HCT116 (cell line): ENCODE data around the gene BARD1. TPM values are rescaled to one million over a fixed set of nuclear protein-coding genes. Genes with fewer than 3 reads are reported as not detected.

Source experiments
- ATAC-seq: fragments of 200-7000 bp; cut with Tn5 transposase; 2 replicates; pipeline ENCODE4 v1.9.1; 2020; ENCODE audit warnings: mild to moderate bottlenecking, moderate library complexity
- BruUV-seq: library from RNA; stranded (reverse); fragments of 400-500 nt; replicated peaks from 2 replicates; lab custom pipeline; 2021; lab: Mats Ljungman, UMichigan
- CTCF ChIA-PET: fragments of 300-600 bp; sonication (Branson Sonifier 250); formaldehyde crosslinking; loops from one replicate; lab custom pipeline; 2021; ENCODE audit warnings: antibody characterized with exemption; lab: Charles Lee
- POLR2A ChIA-PET: fragments of 300-600, 350-600 bp; sonication (Branson Sonifier 250); formaldehyde crosslinking; loops from one replicate; lab custom pipeline; 2021; ENCODE audit warnings: antibody characterized with exemption; lab: Charles Lee
- RAD21 ChIA-PET, 2 experiments: fragments of 300-600 bp; sonication (Branson Sonifier 250); formaldehyde crosslinking; loops; one replicate each; lab custom pipeline; 2023; ENCODE audit warnings: low total read pairs in 2 of 2; ENCODE audit not compliant: uncharacterized antibody in 2 of 2, unreplicated experiment in 2 of 2, low non-redundant PET in 1 of 2; lab: Charles Lee
- DNase-seq: peaks from one replicate; pipeline ENCODE4 v3.0.0-alpha.2; 2010; ENCODE audit warnings: low read depth, low spot score
- H2AFZ ChIP-seq: fragments of 200-600 bp; shearing (Covaris generic), sonication (generic); 2 replicates; pipeline ENCODE4 v1.6.1; 2017; ENCODE audit warnings: low read depth, mixed run types, mixed read lengths, antibody characterized with exemption, low read length; ENCODE audit not compliant: poor library complexity, severe bottlenecking
- H3K27ac ChIP-seq: 2 replicates; pipeline ENCODE4 v1.5.1; 2012; ENCODE audit warnings: low read depth, low read length
- H3K27me3 ChIP-seq: fragments of 200-600 bp; sonication (generic); 2 replicates; pipeline ENCODE4 v1.6.1; 2016; ENCODE audit warnings: mixed run types, low read length, mixed read lengths; ENCODE audit not compliant: insufficient read depth
- H3K36me3 ChIP-seq, 2 experiments: fragments of 200-500 bp in 1 of 2; fragments of 200-600 bp in 1 of 2; sonication (Bioruptor generic) in 1 of 2; sonication (generic) in 1 of 2; 2 replicates each; pipeline versions ENCODE4 v1.5.1 to v1.6.1; 2014 to 2016; ENCODE audit warnings: low read length in 2 of 2, inconsistent platforms in 1 of 2, mixed read lengths in 1 of 2, mixed run types in 1 of 2; ENCODE audit not compliant: insufficient read depth in 2 of 2, control insufficient read depth in 1 of 2
- H3K4me1 ChIP-seq, 2 experiments: fragments of 200-600 bp in 1 of 2; sonication (generic) in 1 of 2; 2 replicates each; pipeline versions ENCODE4 v1.5.1 to v1.6.1; 2012 to 2017; ENCODE audit warnings: low read length in 2 of 2, inconsistent platforms in 1 of 2, mild to moderate bottlenecking in 1 of 2, mixed read lengths in 1 of 2, mixed run types in 1 of 2, moderate library complexity in 1 of 2; ENCODE audit not compliant: insufficient read depth in 2 of 2, control insufficient read depth in 1 of 2
- H3K4me2 ChIP-seq: fragments of 200-600 bp; sonication (generic); 2 replicates; pipeline ENCODE4 v1.6.1; 2017; ENCODE audit warnings: mixed run types, low read length, mixed read lengths
- H3K4me3 ChIP-seq, 2 experiments: fragments of 200-600 bp in 1 of 2; sonication (generic) in 1 of 2; replicated peaks in 1 of 2; 2 replicates each; pipeline ENCODE4 v1.5.1; 2011 to 2016; ENCODE audit warnings: low read length in 2 of 2, control low read depth in 1 of 2, low read depth in 1 of 2, mild to moderate bottlenecking in 1 of 2, mixed read lengths in 1 of 2, mixed run types in 1 of 2
- H3K79me2 ChIP-seq: fragments of 200-600 bp; sonication (generic); 2 replicates; pipeline ENCODE4 v1.6.1; 2017; ENCODE audit warnings: mild to moderate bottlenecking, mixed run types, low read length, moderate library complexity, mixed read lengths; ENCODE audit not compliant: insufficient read depth
- H3K9ac ChIP-seq: fragments of 200-600 bp; sonication (generic); 2 replicates; pipeline ENCODE4 v1.6.1; 2016; ENCODE audit warnings: low read length, mixed read lengths
- H3K9me2 ChIP-seq: fragments of 200-600 bp; sonication (generic), shearing (Covaris generic); 2 replicates; pipeline ENCODE4 v1.6.1; 2017; ENCODE audit warnings: mixed run types, mild to moderate bottlenecking, moderate library complexity; ENCODE audit not compliant: insufficient read depth
- H3K9me3 ChIP-seq, 2 experiments: fragments of 200-500 bp in 1 of 2; fragments of 200-600 bp in 1 of 2; sonication (Bioruptor generic) in 1 of 2; sonication (generic) in 1 of 2; 2 replicates each; pipeline ENCODE4 v1.6.1; 2014 to 2017; ENCODE audit warnings: low read length in 2 of 2, mixed read lengths in 2 of 2, inconsistent platforms in 1 of 2, low read depth in 1 of 2, mild to moderate bottlenecking in 1 of 2, mixed run types in 1 of 2, moderate library complexity in 1 of 2; ENCODE audit not compliant: control insufficient read depth in 1 of 2, insufficient read depth in 1 of 2
- H4K20me1 ChIP-seq: fragments of 200-600 bp; sonication (generic), shearing (Covaris generic); 2 replicates; pipeline ENCODE4 v1.6.1; 2017; ENCODE audit warnings: mixed run types, mild to moderate bottlenecking, moderate library complexity; ENCODE audit not compliant: insufficient read depth
- ATF3 ChIP-seq: IDR thresholded peaks from 2 replicates; pipeline ENCODE4 v1.6.1; 2012
- CBX3 ChIP-seq: IDR thresholded peaks from 2 replicates; pipeline ENCODE4 v1.6.1; 2012; ENCODE audit warnings: low read depth
- CEBPB ChIP-seq: IDR thresholded peaks from 2 replicates; pipeline ENCODE4 v1.6.1; 2012; ENCODE audit warnings: low read depth
- CTCF ChIP-seq, 3 experiments: fragments of 200-600 bp in 1 of 3; sonication (generic) in 1 of 3; IDR thresholded peaks in 2 of 3; conservative IDR thresholded peaks in 1 of 3; 2 replicates each; pipeline ENCODE4 v1.5.1; 2012 to 2017; ENCODE audit warnings: low read depth in 2 of 3, low read length in 2 of 3, antibody characterized with exemption in 1 of 3, borderline replicate concordance in 1 of 3, control low read depth in 1 of 3, mild to moderate bottlenecking in 1 of 3, mixed read lengths in 1 of 3, mixed run types in 1 of 3, moderate library complexity in 1 of 3; ENCODE audit not compliant: insufficient read depth in 1 of 3
- EGR1 ChIP-seq: IDR thresholded peaks from 2 replicates; pipeline ENCODE4 v1.6.1; 2012; ENCODE audit warnings: low read depth
- ELF1 ChIP-seq: IDR thresholded peaks from 2 replicates; pipeline ENCODE4 v1.6.1; 2012; ENCODE audit warnings: low read depth, borderline replicate concordance
- EZH2 ChIP-seq: fragments of 200-600 bp; sonication (generic); IDR thresholded peaks from 2 replicates; pipeline ENCODE4 v1.6.1; 2017; ENCODE audit warnings: antibody characterized with exemption, mixed run types
- EZH2phosphoT487 ChIP-seq: fragments of 200-600 bp; IDR thresholded peaks from 2 replicates; pipeline ENCODE4 v1.6.1; 2018; ENCODE audit warnings: antibody characterized with exemption, borderline replicate concordance
- FOSL1 ChIP-seq: IDR thresholded peaks from 2 replicates; pipeline ENCODE4 v1.6.1; 2012; ENCODE audit warnings: low read depth
- JUND ChIP-seq: IDR thresholded peaks from 2 replicates; pipeline ENCODE4 v1.6.1; 2012
- MAX ChIP-seq: IDR thresholded peaks from 2 replicates; pipeline ENCODE4 v1.6.1; 2012
- POLR2A ChIP-seq: IDR thresholded peaks from 2 replicates; pipeline ENCODE4 v1.7.0; 2011; ENCODE audit warnings: borderline replicate concordance; ENCODE audit not compliant: insufficient read depth, insufficient read length; ENCODE audit errors: extremely low read depth
- RAD21 ChIP-seq: IDR thresholded peaks from 2 replicates; pipeline ENCODE4 v1.6.1; 2012; ENCODE audit warnings: low read depth, mild to moderate bottlenecking
- REST ChIP-seq: IDR thresholded peaks from 2 replicates; pipeline ENCODE4 v1.6.1; 2012; ENCODE audit warnings: low read depth
- SIN3A ChIP-seq: IDR thresholded peaks from 2 replicates; pipeline ENCODE4 v1.6.1; 2012; ENCODE audit warnings: low read depth
- SRF ChIP-seq: IDR thresholded peaks from 2 replicates; pipeline ENCODE4 v1.6.1; 2012; ENCODE audit warnings: low read depth
- YY1 ChIP-seq: IDR thresholded peaks from 2 replicates; pipeline ENCODE4 v1.6.1; 2011; ENCODE audit warnings: low read length, low read depth, moderate library complexity, mild to moderate bottlenecking; ENCODE audit not compliant: insufficient replicate concordance; ENCODE audit errors: extremely low read depth
- ZBTB33 ChIP-seq: IDR thresholded peaks from 2 replicates; pipeline ENCODE4 v1.6.1; 2011; ENCODE audit warnings: mild to moderate bottlenecking, low read length, moderate library complexity; ENCODE audit not compliant: insufficient replicate concordance; ENCODE audit errors: extremely low read depth
- intact Hi-C: fragments of 100-400 bp; cut with micrococcal nuclease; formaldehyde crosslinking; loops from 2 replicates; pipeline ENCODE4 v1.10.0; 2022
- total RNA-seq: library from RNA; stranded (reverse); gene quantifications from one replicate; pipeline ENCODE4 v1.2.1, GENCODE V29; 2021; ENCODE audit not compliant: unreplicated experiment

Gene BARD1
- total RNA-seq, 1 experiment from 2014 or later, result 19.3 TPM

- ChIA-PET POLR2A (no interaction called here), CTCF (interaction anchor here (0.6 kb wide), 1 partner anchor 459 kb away, joined by 3 read pairs; no protein-coding TSS in a partner anchor), RAD21 (no interaction called here)
- no peaks in the 10 kb centered on the region for H3K9me2 ChIP-seq
- H2AFZ ChIP-seq, result peak overlapping the region; percentile 78
- ATAC-seq, result no peak
- H3K4me2 ChIP-seq, result peak overlapping the region; percentile 74
- DNase-seq, result no peak
- H3K4me1 ChIP-seq, result peaks cover 3 to 20% of the 10 kb centered on the region in 2 experiments; a peak in 3 of 4 replicates
- H3K79me2 ChIP-seq, result peaks cover 35% of the 10 kb centered on the region
- H4K20me1 ChIP-seq, result no peaks in the 10 kb centered on the region
- H3K36me3 ChIP-seq, result peaks cover 0 to 5% of the 10 kb centered on the region in 2 experiments; a peak in 1 of 4 replicates
- H3K9ac ChIP-seq, result peak overlapping the region; percentile 59
- TSS peak; percentile 80 for BruUV-seq
- intact Hi-C loops, result no loop called here
- no peak overlapping the region for H3K27ac ChIP-seq
- TF ChIP-seq ELF1 (no peak), MAX (no peak), SRF (no peak), CTCF (IDR thresholded peaks at IDR 0.05 in 2 of 3, conservative IDR thresholded peaks at IDR 0.05 in 1 of 3; ENCODE audit: borderline replicate concordance in 1 of 3, insufficient read depth in 1 of 3, low read depth in 2 of 3, low read length in 2 of 3) (no peak), JUND (no peak), ATF3 (no peak), CBX3 (no peak), CEBPB (no peak), EZH2 (no peak), SIN3A (no peak), EGR1 (no peak), FOSL1 (no peak), POLR2A (no peak), RAD21 (no peak), EZH2phosphoT487 (no peak), ZBTB33 (no peak), YY1 (no peak), REST (no peak)
- H3K27me3 ChIP-seq, result no peaks in the 10 kb centered on the region
- no peaks in the 10 kb centered on the region for H3K9me3 ChIP-seq
- H3K4me3 ChIP-seq, result peak overlapping the region; percentile 47 to 55; a peak in 3 of 4 replicates
These were observed 1.2 kb upstream of the BARD1 start for GRCh38 chr2:214810671-214811070.
